ENCODE measurements around the gene ADGRD1.

GRCh38 chr12:131129839-131130238 lies 176.1 kb downstream of the ADGRD1 start:
- no peak for TF ChIP-seq REST (IDR thresholded peaks at IDR 0.05; ENCODE audit: insufficient read depth in 1 of 2, low read depth in 2 of 2, low read length in 2 of 2)
- no peak for TF ChIP-seq TAF1 (IDR thresholded peaks at IDR 0.05; ENCODE audit: borderline replicate concordance, insufficient read depth, low read length)
- TF ChIP-seq POLR2AphosphoS5 (IDR thresholded peaks at IDR 0.05; ENCODE audit: low read depth, low read length), result no peak
- no peak for TF ChIP-seq SIN3A (IDR thresholded peaks at IDR 0.05; ENCODE audit: borderline replicate concordance, insufficient read depth, low read length)

Measured in PFSK-1 (cell line).